Midbrain (tissue), 1 donor: ENCODE results near the gene REXO5.
"Not testable (repeated sequence)": the region's sequence is repeated elsewhere in the genome, so short reads cannot be mapped to it uniquely, and the experiment has no call there.

ENCODE experiments used
- DNase-seq: peaks from one replicate; lab custom pipeline; 2025; lab: John Stamatoyannopoulos, UW

REXO5 gene, protein sequence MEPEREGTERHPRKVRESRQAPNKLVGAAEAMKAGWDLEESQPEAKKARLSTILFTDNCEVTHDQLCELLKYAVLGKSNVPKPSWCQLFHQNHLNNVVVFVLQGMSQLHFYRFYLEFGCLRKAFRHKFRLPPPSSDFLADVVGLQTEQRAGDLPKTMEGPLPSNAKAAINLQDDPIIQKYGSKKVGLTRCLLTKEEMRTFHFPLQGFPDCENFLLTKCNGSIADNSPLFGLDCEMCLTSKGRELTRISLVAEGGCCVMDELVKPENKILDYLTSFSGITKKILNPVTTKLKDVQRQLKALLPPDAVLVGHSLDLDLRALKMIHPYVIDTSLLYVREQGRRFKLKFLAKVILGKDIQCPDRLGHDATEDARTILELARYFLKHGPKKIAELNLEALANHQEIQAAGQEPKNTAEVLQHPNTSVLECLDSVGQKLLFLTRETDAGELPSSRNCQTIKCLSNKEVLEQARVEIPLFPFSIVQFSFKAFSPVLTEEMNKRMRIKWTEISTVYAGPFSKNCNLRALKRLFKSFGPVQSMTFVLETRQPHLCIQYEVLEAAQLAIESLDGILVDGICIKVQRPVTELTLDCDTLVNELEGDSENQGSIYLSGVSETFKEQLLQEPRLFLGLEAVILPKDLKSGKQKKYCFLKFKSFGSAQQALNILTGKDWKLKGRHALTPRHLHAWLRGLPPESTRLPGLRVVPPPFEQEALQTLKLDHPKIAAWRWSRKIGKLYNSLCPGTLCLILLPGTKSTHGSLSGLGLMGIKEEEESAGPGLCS

DNA sequence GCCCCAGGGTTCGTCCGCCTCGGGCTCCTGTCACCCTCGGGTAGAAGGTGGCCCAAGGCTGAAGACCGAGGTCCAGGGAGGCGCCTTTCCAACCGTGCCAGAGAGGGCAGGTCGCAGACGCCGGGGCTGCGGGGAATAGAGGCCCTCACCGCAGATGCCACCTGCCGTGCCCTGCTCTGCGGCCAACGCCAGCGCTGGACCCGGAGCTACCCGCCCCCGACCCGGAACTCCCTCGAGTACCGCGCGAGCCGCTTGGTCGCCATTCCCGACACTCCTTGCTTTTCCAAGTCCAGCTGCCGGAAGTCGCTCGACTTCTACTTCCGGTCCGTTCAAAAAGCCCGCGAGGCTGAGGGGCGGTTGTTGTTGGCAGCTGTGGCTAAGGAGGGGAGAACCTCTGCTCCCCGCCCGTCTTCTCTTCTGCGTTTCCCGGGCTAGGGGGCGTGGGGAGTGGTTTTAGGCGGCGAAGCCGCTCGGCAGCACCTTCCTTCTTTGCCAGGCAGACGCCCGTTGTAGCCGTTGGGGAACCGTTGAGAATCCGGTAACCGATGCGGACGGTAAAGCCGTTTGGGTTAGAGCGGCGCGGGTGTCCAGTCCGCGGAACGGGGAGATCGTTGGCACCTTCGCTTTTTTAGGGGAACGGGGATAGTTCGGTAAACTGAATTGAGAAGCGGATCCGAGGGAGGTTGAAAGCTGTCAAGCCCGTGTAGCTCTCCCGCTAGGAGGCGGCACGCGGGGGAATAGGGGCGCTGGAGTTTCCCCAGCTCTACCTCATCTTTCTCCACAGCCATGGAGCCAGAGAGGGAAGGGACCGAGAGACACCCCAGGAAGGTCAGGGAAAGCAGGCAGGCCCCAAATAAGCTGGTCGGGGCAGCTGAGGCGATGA lies at the start of gene REXO5, which contains the start of gene ERI2:
Gene REXO5, plus strand, starts transcription at position 360 of the 883 bp plus-strand sequence. Its CDS starts 427 bp downstream, at position 787.
Gene ERI2, minus strand, starts transcription at position 305 of the 883 bp plus-strand sequence. Its CDS starts 42 bp downstream, at position 263.
- peak; percentile 91 for DNase-seq

- no peak for DNase-seq
Observed at GRCh38 chr16:20760346-20760745, 46.0 kb upstream of the REXO5 start.

- DNase-seq: no peak
Observed at GRCh38 chr16:20761175-20761574, 45.2 kb upstream of the REXO5 start.

DNA sequence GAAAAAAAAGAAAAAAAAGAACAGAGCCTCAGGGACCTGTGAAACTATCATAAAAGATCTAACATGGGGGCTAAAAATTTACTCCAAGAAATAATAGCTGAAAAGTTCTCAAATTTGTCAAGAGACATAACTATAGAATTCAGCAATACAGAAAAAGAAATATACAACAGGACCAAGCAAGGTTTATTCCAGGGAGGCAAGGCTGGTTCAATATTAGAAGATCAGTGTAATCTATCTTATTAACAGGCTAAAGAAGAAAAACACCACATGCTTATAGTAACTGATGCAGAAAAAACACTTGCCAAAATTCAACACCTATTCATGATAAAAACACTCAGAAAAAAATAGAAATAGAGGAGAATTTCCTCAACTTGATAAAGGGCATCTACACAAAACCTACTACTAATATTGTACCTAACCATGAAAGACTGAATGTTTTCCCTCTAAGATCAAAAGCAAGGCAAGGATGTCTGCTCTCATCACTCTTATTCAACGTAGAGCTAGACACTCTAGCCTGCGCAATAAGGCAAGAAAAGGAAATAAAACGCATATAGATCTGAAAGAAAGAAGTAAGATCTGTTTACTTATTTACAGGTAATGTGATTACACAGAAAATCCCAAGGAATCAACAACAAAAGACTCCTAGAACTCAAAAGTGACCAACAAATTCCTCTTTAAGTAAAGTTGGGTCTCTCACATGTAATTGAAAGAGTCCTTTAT lies 43.8 kb upstream of the REXO5 start:
- no peak for DNase-seq

- no peak for DNase-seq
Observed at GRCh38 chr16:20763461-20764232, 42.7 kb upstream of the REXO5 start, which contains the start of gene ACSM3. TSS of gene ACSM3 (plus strand) at chr16:20764014. CDS start at chr16:20770035, 6,021 bp downstream.

- DNase-seq: not testable (repeated sequence)
Observed at GRCh38 chr16:20764448-20764847, 41.9 kb upstream of the REXO5 start.

GRCh38 chr16:20765732-20766131 lies 40.6 kb upstream of the REXO5 start:
- DNase-seq: no peak

- DNase-seq: no peak
Observed at GRCh38 chr16:20766294-20766693, 40.0 kb upstream of the REXO5 start.

GRCh38 chr16:20767577-20767976 lies 38.8 kb upstream of the REXO5 start:
- DNase-seq: no peak

DNA sequence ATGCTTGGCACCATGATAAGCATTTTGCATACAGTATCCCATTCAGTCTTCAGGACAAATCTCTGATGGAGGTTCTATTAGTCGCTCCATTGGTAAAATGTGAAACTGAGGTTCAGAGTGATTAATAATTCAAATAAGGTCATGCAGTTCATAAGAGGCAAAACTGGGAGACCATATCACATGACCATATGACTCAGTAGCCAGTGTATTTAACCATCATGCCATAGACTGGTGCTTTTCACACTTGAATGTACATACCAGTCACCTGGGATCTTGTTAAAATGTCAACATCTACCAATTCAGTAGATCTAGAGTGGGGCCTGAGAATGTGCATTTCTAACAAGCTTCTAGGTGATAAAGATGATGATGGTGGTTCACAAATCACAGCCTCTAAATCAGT lies 38.2 kb upstream of the REXO5 start:
- no peak for DNase-seq

DNA sequence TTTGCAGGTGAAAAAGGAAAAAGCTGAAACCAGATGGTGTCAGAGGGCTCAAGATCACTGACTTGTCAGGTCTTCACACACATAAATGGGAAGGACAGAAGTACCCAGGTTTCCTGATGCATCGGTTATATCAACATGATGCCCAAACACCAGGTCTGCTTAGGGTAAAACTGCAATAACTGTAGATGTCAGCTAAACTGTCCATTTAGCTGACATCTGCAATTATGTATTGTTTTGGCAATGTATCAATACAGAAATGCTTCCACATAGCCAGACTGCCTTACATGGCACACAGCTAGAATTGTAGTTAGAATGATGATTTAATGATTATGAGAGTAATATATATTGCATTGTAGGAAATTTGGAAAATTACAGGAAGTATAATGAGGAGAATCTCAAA lies 37.5 kb upstream of the REXO5 start:
- DNase-seq: no peak

DNA sequence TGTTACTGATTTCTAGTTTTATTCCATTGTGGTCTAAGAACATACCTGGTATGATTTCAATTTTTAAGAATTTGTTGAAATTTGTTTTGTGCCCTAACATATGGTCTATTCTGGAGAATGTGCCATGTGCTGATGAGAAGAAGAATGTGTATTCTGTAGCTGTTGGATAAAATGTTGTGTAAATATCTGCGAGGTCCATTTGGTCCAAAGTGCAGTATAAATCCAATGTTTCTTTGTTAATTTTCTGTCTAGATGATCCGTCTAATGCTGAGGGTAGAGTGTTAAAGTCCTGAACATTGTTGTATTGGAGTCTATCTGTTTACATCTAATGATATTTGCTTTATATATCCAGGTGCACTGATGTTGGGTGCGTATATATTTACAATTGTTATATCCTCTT lies 32.6 kb upstream of the REXO5 start:
- DNase-seq: no peak

DNA sequence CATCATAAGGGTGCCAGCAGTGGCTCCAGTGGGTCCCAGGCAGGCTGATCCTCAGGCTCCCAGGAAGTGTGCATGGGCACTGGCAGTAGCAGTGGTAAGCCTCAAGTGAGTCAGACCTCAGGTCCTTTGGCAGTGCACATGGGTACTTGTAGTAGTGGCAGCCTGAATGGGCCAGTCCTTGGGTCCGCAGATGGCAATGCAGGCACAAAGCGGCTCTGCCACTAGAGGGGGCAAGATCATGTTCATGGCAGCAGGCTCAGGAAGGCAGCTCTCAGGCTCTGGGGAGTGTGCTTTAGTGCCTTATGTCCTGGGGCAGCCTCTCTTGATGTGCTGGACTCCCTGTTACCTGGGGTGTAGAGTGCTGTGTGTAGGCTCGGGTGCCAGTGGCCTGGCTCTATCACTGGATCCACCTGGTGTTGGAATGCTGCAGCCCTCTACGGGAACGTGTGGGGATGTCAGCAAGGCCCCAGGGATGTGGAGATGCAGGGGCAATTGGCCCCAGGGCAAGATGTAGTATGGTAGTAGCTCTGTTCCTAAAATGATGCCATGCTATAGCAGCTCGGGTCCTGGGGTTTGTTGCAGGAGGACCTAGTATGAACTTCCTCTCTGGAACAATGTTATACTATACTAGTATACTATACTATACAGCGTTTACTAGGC lies 31.5 kb upstream of the REXO5 start:
- no peak for DNase-seq

GRCh38 chr16:20781697-20782096 lies 24.6 kb upstream of the REXO5 start:
- DNase-seq: no peak

DNA sequence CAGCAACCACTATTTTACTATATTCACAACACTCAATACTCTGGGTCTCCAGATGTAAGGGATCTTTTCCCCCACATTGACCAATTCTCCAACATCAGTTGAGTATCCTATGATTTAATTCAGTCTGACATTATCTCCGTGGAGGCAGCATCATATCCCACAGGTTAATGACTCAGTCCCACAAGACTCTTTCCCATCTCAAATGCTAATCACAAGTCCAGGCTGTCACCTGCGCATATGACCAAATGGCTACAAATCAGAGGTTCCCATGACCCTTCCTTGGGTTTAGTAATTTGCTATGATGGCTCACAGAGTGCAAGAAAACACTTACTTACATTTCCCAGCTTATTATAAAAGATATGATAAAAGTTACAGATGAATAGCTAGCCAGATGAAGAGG lies 23.9 kb upstream of the REXO5 start:
- no peak for DNase-seq

DNA sequence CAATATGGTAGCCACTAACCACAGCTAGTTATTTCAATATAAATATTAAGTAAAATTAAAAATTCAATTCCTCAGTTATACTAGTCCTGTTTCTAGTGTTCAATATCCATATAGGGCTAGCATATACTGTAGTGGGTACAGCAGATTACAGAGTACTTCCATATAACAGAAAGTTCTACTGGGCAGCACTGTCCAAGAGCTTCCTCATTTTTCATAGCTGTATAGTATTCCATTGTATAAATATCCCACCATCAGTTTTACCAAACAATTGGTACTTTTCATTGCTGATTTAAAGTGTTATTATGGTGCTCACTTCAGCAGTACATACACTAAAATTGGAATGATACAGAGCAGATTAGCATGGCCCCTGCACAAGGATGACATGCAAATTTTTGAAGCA lies 22.1 kb upstream of the REXO5 start:
- no peak for DNase-seq

GRCh38 chr16:20789130-20789529 lies 17.2 kb upstream of the REXO5 start:
- DNase-seq: no peak

DNA sequence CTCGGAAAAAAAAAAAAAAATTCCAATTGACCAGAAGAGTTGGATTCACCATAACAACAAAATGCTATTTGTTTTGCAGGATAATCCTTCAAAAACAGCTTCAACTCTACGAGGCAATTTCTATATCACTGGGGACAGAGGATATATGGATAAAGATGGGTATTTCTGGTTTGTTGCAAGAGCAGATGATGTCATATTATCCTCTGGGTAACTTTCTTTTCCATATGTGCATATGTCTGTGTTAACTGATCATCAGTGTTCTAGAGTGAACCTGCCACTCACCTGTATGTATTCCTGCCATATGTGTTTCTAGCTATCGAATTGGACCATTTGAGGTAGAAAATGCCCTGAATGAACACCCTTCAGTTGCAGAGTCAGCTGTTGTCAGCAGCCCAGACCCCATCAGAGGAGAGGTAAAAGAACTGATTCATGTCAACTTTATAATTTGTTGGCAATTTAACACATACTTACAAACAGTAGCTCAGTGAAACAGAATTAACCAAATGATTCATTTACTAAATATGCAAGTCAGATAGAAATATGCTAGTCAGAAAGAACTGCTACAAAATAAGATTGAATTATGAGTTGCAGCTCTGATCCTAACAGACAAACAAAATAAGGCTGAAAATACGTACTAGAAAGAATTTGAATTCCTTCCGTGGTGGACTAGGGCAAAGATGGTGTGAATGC lies 14.3 kb upstream of the REXO5 start:
- no peak for DNase-seq

GRCh38 chr16:20798364-20798763 lies 8.0 kb upstream of the REXO5 start:
- no peak for DNase-seq
